Osteoblast (primary cell): ENCODE measurements around the gene SENP3. TPM values are rescaled to one million over a fixed set of nuclear protein-coding genes. Genes with fewer than 3 reads are reported as not detected.
A peak's percentile ranks its signal among the peaks of the same experiment; 100 is the strongest.

Source experiments
- DNase-seq: peaks from one replicate; pipeline ENCODE4 v3.0.0; 2011; ENCODE audit warnings: low spot score, mixed read lengths; ENCODE audit not compliant: insufficient read length; ENCODE audit errors: missing footprints
- H2AFZ ChIP-seq: 2 replicates; pipeline ENCODE4 v1.6.0; 2011; ENCODE audit warnings: mild to moderate bottlenecking, low read length
- H3K27ac ChIP-seq: 2 replicates; pipeline ENCODE4 v1.5.1; 2011; ENCODE audit warnings: mild to moderate bottlenecking, low read depth, low read length, moderate library complexity
- H3K27me3 ChIP-seq: 2 replicates; pipeline ENCODE4 v1.6.0; 2012; ENCODE audit warnings: mild to moderate bottlenecking, control low read depth, inconsistent platforms, low read length, moderate library complexity; ENCODE audit not compliant: insufficient read depth
- H3K36me3 ChIP-seq: 2 replicates; pipeline ENCODE4 v1.5.1; 2011; ENCODE audit warnings: mild to moderate bottlenecking, low read length, control low read depth, moderate library complexity; ENCODE audit not compliant: insufficient read depth
- H3K4me1 ChIP-seq: 2 replicates; pipeline ENCODE4 v1.5.1; 2011; ENCODE audit warnings: mild to moderate bottlenecking, low read length, control low read depth, moderate library complexity; ENCODE audit not compliant: insufficient read depth
- H3K4me2 ChIP-seq: 2 replicates; pipeline ENCODE4 v1.6.0; 2011; ENCODE audit warnings: mild to moderate bottlenecking, low read length; ENCODE audit not compliant: insufficient read depth
- H3K4me3 ChIP-seq: fragments of 200-600 bp; sonication (generic); 3 replicates; pipeline ENCODE4 v1.5.1; 2012; ENCODE audit warnings: mild to moderate bottlenecking, low read length, inconsistent platforms; ENCODE audit not compliant: insufficient read depth
- H3K79me2 ChIP-seq: 2 replicates; pipeline ENCODE4 v1.6.0; 2012; ENCODE audit warnings: mild to moderate bottlenecking, low read length, control low read depth, inconsistent platforms; ENCODE audit not compliant: insufficient read depth
- H3K9me3 ChIP-seq: 2 replicates; pipeline ENCODE4 v1.5.1; 2011; ENCODE audit warnings: low read depth, low read length, control low read depth
- H4K20me1 ChIP-seq: 2 replicates; pipeline ENCODE4 v1.6.0; 2012; ENCODE audit warnings: mild to moderate bottlenecking, low read length, control low read depth; ENCODE audit not compliant: insufficient read depth
- total RNA-seq: library from RNA; depleted of rRNA; stranded (reverse); fragments of >200 nt; gene quantifications from 2 replicates; pipeline ENCODE4 v1.2.3, GENCODE V29; 2012
- TF ChIP-seq, protein P1 (sequence below): IDR thresholded peaks from 2 replicates; pipeline ENCODE4 v1.5.1; 2011; ENCODE audit warnings: mild to moderate bottlenecking, low read depth, low read length, moderate library complexity; ENCODE audit errors: extremely low read depth

SENP3 gene
- total RNA-seq, 1 donor, result 68.0 TPM

DNA sequence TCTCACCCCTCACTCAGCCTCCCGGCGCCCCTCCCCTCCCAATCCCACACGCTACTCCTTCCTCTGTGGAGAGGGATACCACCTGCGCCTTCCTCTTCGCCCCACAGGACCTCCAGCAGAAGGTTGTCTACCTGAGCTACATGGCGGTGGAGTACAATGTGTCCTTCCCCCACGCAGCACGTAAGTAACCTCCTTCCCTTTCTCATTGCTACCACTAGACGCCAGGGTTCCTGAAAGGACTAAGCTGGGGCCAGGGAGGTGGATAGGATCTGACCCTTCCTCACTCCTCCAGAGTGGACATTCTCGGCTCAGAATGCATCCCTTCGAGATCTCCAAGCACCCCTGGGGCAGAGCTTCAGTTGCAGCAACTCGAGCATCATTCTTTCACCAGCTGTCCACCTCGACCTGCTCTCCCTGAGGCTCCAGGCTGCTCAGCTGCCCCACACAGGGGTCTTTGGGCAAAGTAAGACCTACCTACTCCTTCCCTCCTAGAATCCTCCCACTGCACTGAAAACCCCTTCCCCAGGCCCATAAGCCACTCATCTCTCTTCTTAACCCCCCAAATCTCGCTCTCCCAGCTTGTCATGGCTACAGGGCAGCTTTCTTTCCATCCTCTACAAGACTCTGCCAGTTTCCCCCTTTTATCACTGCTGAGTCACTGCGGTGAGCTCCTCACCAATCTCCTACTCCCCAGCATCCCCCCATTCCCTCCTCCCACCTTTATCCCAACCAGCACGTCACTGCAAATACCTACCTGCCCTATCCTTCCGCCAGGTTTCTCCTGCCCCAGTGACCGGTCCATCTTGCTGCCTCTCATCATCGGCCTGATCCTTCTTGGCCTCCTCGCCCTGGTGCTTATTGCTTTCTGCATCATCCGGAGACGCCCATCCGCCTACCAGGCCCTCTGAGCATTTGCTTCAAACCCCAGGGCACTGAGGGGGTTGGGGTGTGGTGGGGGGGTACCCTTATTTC, 19.2 kb downstream of the SENP3 start:
- peak; percentile 67 for DNase-seq
- peaks cover 77% of the 10 kb centered on the region for H3K79me2 ChIP-seq
- peaks cover 29% of the 10 kb centered on the region for H4K20me1 ChIP-seq
- peak overlapping the region; percentile 0 for H3K4me3 ChIP-seq
- peak overlapping the region; percentile 74 for H3K4me2 ChIP-seq
- H3K27ac ChIP-seq, result peak overlapping the region; percentile 71
- H3K4me1 ChIP-seq, result peaks cover 52% of the 10 kb centered on the region
- H3K9me3 ChIP-seq, result no peaks in the 10 kb centered on the region
- H3K36me3 ChIP-seq, result peaks cover 35% of the 10 kb centered on the region
- no peak overlapping the region for H2AFZ ChIP-seq
- H3K27me3 ChIP-seq, result no peaks in the 10 kb centered on the region
- TF ChIP-seq, protein P1, sequence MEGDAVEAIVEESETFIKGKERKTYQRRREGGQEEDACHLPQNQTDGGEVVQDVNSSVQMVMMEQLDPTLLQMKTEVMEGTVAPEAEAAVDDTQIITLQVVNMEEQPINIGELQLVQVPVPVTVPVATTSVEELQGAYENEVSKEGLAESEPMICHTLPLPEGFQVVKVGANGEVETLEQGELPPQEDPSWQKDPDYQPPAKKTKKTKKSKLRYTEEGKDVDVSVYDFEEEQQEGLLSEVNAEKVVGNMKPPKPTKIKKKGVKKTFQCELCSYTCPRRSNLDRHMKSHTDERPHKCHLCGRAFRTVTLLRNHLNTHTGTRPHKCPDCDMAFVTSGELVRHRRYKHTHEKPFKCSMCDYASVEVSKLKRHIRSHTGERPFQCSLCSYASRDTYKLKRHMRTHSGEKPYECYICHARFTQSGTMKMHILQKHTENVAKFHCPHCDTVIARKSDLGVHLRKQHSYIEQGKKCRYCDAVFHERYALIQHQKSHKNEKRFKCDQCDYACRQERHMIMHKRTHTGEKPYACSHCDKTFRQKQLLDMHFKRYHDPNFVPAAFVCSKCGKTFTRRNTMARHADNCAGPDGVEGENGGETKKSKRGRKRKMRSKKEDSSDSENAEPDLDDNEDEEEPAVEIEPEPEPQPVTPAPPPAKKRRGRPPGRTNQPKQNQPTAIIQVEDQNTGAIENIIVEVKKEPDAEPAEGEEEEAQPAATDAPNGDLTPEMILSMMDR, result no peak

DNA sequence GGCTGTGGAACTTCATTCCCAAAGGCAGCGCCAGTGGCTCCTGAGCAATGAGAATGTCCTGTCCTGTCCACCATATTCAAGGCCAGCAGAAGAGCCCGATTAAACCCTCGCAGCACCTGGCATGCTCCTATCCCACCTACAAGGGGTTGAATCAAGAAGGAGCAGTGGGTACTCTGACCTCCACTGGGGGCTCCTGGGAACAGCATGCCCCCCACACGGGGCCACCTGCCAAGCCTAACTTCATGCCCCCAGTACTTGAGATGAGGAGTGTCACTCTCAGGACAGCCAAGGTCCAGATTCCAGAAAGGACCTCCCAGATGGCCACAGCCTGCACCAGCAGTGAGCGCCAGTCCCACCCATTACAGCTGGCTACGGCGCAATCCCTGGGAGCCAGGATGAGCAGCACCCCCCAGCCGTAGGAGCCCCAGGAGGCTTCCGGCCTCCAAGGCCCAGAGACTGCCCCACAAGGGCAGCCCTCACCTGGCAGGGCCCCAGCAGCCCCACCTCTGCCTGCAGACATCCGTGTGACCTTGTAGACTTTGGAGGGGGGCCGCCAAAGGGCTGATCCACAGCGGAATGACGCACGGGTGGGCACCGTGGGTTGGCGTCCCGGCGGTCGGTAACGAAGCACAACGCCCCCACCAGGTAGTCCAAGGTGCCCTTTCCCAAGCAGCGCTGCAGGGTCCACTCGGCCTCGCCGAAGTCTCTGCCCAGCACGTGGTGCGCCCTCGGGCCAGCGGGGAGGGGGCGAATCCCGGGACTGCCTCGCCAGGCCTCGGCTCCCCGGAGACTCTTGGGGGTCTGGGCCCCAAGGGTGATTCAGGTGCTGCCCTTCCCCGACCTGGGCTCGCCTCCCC, 20.9 kb downstream of the SENP3 start:
- Histone ChIP-seq H3K4me1 (peaks cover 56% of the 10 kb centered on the region), H4K20me1 (peaks cover 15% of the 10 kb centered on the region), H3K36me3 (peaks cover 17% of the 10 kb centered on the region), H3K27ac (peak overlapping the region; percentile 99), H3K79me2 (peaks cover 64% of the 10 kb centered on the region), H3K9me3 (no peaks in the 10 kb centered on the region), H3K4me2 (peak overlapping the region; percentile 97), H3K4me3 (peak overlapping the region; percentile 92), H2AFZ (no peak overlapping the region), H3K27me3 (no peaks in the 10 kb centered on the region)
- TF ChIP-seq, protein P1, result no peak
- peak; percentile 57 for DNase-seq

DNA sequence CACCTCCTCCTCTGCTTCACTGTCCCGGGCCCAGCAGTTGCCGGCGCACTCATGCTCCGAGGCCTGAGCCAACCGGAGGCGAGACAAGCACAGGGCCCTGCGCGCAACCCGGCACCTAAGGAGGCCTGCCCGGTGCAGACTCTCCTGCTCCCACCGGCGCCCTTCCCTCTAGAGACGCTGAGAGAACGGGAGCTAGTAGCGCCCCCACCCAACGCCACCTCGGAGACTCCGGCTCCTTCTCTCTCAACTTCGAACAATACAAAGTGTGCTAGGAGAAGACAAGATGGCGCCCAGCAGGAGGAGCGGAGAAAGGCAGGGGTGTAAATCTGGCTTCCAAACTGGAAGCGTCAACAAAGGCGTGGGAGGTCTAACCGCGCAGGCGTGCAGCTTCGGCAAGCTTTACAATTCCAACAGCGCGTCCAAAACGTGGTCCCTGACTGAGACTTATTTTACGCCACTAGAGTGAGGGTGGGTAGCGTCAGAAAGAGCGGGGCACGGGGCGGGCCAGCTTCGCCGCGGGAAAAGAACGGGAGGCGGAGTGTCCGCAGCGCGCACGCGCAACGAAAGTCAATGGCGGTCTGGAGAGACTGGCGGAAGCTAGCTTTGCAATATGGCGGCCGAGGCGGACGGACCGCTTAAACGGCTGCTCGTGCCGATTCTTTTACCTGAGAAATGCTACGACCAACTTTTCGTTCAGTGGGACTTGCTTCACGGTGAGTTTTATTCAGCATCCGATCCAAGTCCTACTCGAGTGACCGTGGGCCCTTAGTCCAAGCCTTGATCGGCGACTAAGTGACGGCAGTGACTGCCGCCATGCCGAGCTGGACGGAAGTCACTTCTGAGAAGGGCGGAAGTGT, 21.8 kb downstream of the SENP3 start, which contains the start of gene MPDU1:
Gene MPDU1, plus strand, starts transcription at position 600 of the 857 bp plus-strand sequence. Its CDS starts 11 bp downstream, at position 611.
- Histone ChIP-seq H2AFZ (peak within 1 kb of the TSS; percentile 98), H4K20me1 (peaks cover 15% of the 10 kb centered on the region), H3K4me3 (peak within 1 kb of the TSS; percentile 92), H3K79me2 (peaks cover 59% of the 10 kb centered on the region), H3K36me3 (peaks cover 13% of the 10 kb centered on the region), H3K27ac (peak within 1 kb of the TSS; percentile 99), H3K4me1 (peaks cover 60% of the 10 kb centered on the region), H3K27me3 (no peaks in the 10 kb centered on the region), H3K9me3 (no peaks in the 10 kb centered on the region), H3K4me2 (peak within 1 kb of the TSS; percentile 97)
- TF ChIP-seq, protein P1, result no peak
- peak; percentile 98 for DNase-seq
